Activated effector memory CD4-positive, alpha-beta T cell treated with anti-CD3 and anti-CD28 coated beads, Interleukin-2, amount 50 U/mL, for 16 hours (primary cell): Measurements from ENCODE around the gene FBXO47.
"Not testable (repeated sequence)": the region's sequence is repeated elsewhere in the genome, so short reads cannot be mapped to it uniquely, and the experiment has no call there.

Source experiments
- DNase-seq: peaks from one replicate; pipeline ENCODE4 v3.0.0-alpha.2; 2020

The FBXO47 gene

DNA sequence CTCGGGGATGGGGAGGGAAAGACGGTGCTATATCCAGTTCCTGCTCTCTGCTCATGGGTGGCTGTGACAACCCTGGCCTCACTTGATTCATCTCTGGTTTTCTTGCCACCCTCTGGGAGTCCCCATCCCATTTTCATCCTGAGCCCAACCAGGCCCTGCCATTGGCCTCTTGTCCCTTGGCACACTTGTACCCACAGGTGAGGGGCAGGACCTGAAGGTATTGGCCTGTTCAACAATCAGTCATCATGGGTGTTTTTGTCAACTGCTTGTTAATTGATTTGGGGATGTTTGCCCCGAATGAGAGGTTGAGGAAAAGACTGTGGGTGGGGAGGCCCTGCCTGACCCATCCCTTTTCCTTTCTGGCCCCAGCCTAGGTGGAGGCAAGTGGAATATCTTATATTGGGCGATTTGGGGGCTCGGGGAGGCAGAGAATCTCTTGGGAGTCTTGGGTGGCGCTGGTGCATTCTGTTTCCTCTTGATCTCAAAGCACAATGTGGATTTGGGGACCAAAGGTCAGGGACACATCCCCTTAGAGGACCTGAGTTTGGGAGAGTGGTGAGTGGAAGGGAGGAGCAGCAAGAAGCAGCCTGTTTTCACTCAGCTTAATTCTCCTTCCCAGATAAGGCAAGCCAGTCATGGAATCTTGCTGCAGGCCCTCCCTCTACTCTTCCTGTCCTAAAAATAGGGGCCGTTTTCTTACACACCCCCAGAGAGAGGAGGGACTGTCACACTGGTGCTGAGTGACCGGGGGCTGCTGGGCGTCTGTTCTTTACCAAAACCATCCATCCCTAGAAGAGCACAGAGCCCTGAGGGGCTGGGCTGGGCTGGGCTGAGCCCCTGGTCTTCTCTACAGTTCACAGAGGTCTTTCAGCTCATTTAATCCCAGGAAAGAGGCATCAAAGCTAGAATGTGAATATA, 46.6 kb downstream of the FBXO47 start:
- DNase-seq: no peak

- DNase-seq: peak; percentile 49
Observed at GRCh38 chr17:38919316-38920078, 47.7 kb downstream of the FBXO47 start.

DNA sequence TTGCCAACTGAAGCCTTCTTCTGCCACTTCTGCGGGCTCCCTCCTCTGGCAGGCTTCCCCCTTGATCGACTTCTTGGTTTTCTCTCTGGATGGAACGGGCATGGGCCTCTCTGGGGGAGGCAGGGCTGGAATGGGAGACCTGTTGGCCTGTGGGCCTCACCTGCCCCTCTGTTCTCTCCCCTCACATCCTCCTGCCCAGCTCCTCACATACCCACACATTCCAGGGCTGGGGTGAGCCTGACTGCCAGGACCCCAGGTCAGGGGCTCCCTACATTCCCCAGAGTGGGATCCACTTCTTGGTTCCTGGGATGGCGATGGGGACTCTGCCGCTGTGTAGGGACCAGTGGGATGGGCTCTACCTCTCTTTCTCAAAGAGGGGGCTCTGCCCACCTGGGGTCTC, 48.3 kb downstream of the FBXO47 start:
- no peak for DNase-seq

DNA sequence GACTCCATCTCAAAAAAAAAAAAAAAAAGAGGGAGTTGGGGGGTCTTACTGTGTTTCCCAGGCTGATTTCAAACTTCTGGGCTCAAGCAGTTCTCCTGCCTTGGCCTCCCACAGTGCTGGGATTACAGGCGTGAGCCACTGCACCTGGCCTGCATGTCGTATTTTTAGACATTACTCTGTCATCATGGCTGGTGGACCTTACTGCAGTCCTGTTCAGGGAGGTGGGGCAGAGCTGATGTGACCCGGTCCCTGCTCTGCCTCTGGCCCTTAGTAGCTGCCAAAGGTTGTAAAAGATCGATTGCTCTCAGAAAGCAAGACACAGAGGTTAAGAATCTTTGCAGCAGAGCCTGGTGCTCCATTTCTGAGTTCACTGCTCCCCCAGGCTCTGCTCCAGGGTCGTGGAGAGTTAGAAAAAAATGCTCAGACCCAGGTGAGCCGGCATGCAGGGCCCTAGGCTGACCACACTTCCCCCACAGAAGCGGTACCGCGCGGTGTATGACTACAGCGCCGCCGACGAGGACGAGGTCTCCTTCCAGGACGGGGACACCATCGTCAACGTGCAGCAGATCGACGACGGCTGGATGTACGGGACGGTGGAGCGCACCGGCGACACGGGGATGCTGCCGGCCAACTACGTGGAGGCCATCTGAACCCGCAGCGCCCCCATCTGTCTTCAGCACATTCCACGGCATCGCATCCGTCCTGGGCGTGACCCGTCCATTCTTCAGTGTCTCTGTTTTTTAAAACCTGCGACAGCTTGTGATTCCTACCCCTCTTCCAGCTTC, 48.9 kb downstream of the FBXO47 start:
- DNase-seq: peak; percentile 44

DNA sequence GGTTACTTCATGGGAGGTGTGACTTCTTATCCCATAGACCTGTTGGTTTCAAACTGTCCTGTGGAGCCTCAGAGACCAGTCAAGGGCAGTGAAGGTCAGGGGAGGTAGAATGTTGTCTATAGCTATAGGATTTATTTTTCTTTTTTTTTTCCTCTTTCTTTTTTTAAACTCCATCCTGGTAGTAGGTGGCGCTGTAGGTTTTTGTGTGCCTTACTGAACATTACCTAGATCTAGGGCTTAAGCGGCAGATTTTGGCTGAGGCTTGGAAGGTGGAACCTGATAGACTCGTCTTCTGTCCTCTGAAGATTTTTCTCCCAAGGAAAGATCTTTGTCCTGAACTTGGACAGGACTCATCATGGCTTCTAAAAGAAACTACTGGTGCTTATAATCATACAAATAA, 49.9 kb downstream of the FBXO47 start:
- no peak for DNase-seq

DNA sequence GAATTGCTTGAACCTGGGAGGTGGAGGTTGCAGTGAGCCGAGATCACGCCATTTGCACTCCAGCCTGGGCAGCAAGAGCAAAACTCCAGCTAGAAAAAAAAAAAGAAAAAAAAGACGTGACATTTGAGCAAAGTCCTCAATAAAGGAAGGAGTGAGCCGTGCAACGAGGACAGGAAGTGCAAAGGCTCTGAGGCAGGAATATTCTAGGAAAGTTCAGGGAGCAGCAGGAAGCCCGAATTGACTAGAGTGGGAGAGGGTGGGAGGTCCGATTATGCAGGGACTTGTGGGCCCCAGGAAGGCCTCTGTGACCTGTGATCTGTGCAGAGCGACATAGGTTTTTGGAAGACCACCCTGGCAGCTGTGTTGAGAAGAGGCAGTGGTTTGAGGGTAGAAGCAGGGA, 50.4 kb downstream of the FBXO47 start:
- DNase-seq: peak; percentile 12

DNA sequence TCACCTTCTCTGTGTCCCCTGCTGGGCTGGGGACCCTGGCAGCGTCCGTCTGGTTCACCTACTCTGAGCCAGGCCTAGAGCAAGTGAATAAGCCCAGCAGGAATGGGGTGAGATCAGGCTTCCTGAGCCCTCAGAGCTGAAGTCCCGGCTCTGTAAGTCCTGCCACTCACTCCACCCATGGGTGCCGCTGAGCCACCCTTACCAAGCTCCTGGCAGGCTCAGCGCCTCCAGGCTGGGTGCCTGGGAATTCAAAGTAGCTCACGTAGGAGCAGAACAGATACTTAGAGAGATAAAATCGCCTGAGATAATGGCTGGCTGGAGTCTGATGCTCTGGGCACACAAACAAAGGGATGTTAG, 51.6 kb downstream of the FBXO47 start:
- DNase-seq: peak; percentile 41

- peak; percentile 58 for DNase-seq
Observed at GRCh38 chr17:38914741-38915638, 52.2 kb downstream of the FBXO47 start.

DNA sequence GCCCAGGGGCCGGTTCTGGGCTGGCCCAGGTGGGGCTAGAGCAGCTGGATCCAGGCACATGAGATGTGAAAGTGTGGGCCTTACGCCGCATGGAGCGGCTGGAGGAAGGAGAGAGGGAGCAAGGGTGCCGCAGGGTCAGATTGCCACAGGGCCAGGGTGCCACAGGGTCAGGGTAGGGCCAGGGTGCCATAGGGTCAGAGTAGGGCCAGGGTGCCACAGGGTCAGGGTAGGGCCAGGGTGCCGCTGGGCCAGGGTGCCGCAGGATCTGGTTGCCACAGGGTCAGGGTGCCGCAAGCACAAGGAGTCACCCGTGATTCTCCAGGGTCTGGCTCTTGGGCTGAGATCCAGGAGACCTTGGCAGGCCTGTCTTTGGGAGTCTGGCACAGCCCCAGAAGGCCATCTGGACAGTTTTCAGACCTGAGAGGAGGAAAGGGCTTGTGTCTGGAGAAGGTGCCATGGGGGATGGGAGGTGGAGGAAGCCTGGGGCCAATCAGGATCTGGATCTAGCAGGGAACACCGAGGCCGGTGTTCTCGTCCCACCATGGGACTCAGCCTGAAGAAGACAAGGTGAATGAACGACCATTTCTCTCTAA, 54.9 kb downstream of the FBXO47 start:
- peak; percentile 61 for DNase-seq

- not testable (repeated sequence) for DNase-seq
Observed at GRCh38 chr17:38911731-38912081, 55.5 kb downstream of the FBXO47 start.

GRCh38 chr17:38911081-38911730, 56.0 kb downstream of the FBXO47 start:
- peak; percentile 56 for DNase-seq

- peak; percentile 19 for DNase-seq
Observed at GRCh38 chr17:38910325-38910724, 56.9 kb downstream of the FBXO47 start.

DNA sequence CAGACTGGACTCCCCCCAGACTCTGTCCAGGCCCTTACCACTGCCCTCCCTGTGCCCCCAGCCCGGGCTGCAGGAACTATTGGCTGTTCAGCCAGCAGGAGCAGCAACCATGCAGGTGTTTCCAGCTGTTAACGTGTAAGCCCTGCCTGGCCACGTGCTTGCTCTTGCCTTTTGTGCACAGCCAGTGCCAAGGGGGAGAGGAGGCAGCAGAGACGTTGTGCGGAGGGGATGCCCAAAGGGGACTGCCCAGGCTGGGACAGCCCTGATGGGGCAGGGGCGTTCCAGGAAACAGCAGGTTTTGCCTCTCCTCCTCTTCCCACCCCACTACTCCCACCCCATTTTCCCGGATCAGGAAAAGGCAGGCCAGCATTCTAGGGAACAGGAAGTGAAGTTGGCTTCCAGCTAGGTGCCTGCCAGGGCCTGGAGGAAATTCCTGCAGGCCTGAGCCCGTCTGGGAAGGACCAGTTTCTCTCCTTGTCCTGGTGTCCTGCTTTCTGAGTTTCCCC, 58.5 kb downstream of the FBXO47 start:
- no peak for DNase-seq

DNA sequence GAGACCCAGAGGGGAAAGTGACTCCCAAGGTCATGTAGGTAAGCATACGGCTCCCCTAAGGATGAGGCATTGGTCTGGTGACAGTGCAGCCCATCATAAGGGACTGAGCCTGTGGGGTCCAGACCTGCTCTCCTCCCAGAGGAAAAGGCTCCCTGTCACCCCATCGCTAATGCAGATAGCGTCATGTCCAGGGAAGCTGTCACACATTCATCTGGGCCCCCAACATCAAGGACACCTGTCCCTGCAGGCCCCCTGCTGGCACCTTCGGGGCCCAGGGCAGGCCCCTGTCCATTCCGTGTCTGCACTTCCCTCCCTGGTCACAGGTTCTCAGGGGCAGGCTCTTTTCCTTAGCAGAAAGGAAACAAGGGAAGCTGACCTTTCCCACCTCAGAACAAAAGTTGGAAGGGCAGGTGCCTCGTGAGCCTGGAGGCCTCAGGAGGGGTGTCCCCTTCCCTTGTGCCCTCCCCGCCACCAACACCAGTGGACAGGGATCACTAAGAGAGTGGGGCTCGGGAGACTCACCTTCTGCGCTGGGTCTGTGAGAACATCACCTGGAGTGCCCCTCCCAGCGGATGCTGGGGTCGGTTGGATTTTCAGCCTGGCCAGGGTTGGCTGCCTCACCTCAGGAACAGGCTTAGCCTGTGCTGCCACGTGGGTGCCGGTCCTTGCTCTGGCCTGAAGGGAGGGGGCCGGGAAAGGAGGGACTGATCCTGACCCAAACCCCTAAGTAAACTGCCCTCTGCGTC, 59.1 kb downstream of the FBXO47 start:
- no peak for DNase-seq

DNA sequence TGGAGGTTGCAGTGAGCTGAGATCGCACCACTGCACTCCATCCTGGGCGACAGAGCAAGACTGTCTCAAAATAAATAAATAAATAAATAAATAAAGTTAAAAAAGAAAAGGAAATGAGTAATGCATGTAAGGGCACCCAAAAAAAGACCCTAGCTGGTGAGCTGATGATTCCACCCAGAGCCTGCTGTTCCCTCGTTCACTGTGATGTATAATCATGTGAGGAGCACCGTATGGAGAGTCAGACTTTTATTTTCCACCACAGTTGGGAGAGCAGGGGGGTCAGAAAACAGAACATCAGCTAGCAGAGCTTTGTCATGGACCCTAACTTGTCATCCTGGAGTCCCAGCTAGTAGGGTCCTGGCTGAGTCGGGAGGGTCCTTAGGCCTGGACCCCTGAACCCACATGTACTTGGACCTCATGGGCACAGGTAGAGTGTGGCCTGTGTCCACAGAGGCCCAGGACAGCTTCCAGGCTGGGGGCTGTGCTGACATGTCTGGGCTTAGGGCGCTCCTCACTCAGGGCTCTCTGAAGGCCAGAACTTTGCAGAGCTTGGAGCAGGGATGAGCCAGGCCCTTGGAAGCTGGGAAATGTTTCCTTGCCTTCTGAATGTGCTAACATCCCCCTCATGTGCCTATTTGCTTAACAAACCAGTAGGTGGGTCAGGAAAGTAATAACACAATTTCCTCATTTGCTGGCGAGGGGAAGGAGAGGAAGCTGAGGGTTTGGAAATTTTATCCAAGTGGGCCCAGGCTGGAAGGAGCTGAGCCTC, 60.6 kb downstream of the FBXO47 start:
- no peak for DNase-seq

DNA sequence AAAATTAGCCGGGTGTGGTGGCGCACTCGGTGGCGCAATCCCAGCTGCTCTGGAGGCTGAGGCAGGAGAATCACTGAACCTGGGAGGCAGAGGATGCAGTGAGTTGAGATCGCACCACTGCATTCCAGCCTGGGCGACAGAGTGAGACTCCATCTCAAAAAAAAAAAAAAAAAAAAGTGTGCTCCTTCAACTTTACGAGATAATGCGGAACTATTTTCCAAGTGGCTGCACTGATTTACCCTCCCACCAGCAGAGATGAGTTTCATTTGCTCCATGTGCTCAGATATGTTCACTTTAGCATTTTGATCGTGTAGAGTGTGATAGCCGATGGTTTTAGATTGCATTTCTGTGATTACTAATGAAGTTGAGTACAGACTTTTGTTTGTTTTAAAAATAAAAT, 61.8 kb downstream of the FBXO47 start:
- no peak for DNase-seq

DNA sequence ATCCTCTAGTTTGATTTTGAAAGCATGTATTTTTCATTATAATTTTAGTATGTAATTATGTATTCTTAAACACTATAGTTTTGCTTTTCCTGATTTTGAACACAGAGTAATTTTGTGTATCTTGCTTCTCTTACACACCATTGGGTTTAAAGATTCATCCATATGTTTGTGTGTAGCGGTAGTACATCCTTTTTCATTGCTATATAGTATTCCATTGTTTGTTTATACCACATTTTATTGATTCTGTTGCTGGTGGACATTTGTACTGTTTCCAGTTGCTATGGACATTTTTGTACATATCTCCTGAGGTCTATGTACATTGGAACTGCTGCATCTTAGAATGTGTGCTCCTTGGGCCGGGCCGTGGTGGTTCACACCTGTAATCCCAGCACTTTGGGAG, 62.3 kb downstream of the FBXO47 start:
- no peak for DNase-seq

- no peak for DNase-seq
Observed at GRCh38 chr17:38903404-38903803, 63.8 kb downstream of the FBXO47 start.

- DNase-seq: no peak
Observed at GRCh38 chr17:38900978-38901656, 66.1 kb downstream of the FBXO47 start.
